Islet of Langerhans (tissue), 1 donor: ENCODE data around the gene ATG7.
A peak's percentile ranks its signal among the peaks of the same experiment; 100 is the strongest.
"Not testable (repeated sequence)": the region's sequence is repeated elsewhere in the genome, so short reads cannot be mapped to it uniquely, and the experiment has no call there.

Experiments
- FAIRE-seq: peaks from one replicate; lab custom pipeline; 2011; peaks lifted over from hg19 to GRCh38; lab: Jason Lieb, UNC

The ATG7 gene

DNA sequence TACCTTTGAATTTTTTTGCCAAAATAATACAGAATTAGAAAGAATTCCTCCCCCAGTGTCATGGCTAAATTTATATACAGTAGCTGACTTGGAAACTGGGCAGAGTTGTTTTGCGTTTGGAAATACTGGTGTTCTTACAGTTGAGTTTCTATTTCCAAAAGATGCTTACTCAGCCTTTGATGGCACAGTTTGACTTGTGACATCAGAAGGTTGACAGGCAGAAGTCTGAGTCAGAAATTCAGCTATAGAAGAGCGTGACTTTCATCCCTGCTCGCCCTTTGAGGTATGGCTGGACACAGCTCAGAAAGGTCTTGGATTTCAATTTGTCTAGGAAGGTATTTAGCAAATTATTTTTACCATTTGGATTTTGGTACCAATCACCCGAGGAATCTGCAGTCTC is 195.7 kb downstream of the ATG7 start:
- no peak for FAIRE-seq

DNA sequence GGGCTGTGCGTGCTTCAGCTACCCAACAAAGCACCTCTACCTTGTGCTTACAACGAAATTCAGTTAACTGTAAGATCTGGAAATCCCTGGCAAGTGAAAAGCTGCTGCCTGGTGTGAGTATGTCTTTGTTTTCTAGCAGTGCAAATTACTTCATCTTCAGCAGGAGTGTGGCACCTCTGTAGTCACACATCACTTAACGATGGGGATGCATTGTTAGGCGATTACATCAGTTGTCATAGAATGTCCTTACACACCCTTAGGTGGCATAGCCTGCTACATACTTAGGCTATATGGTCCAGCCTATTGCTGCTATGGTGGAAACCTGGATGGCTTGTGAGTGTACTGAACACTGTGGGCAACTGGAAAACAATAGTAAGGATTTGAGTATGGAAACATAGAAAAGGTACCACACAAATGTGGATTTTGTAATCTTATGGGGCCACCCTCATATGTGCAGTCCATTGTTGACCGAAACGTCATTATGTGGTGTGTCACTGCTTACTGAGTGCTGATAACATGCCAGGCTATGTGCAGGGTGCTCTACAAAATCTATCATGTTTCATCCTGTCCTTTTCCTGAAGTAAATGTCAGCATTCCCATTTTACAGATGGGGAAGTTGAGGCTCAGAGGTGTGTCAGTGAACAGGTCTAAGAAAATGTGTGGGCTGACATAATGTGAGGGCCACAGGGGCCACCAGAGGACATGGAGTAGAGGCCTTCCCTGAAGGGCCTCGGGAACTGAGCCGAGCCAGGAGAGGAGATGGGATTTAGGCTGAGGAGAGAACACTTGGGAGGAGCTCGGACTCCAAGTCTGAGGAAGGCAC is 198.0 kb downstream of the ATG7 start:
- FAIRE-seq = no peak

DNA sequence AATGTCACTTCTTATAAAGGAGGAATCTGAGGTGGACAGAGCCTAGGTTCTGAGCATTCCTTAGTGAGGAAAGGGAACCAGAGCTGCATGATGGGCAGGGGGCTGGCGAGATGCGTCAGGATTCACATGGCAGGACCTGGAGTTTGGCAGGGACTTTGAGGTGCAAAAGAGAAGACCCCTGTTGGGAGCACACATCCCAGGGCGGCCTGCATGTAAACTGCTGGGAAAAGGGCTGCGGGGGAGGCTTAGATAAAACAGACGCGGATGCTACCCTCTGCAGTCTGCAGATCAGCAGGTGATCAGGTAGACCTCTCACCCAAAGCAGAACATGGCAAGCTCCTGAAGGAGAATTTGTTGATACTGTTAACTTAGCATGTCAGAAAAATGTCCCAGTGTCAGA is 203.1 kb downstream of the ATG7 start:
- no peak for FAIRE-seq

DNA sequence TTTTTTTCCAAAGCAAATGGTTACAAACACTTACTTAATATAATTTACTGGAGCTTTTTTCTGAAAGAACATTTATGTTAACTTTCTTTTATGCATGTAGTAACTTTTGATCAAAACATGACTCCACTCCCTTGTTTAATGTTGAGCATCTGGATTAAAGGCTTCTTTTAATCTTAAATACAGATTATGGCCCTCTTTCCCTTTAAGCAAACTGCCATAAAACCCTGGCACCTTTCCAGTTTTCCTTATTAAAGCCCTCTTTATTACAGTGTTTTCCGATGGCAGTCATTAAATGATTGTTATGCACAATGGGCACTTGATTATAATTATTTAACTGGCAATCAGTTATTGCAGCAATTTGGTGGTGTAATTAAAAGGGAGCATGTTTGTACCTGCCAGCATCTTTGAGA is 204.5 kb downstream of the ATG7 start:
- no peak for FAIRE-seq

DNA sequence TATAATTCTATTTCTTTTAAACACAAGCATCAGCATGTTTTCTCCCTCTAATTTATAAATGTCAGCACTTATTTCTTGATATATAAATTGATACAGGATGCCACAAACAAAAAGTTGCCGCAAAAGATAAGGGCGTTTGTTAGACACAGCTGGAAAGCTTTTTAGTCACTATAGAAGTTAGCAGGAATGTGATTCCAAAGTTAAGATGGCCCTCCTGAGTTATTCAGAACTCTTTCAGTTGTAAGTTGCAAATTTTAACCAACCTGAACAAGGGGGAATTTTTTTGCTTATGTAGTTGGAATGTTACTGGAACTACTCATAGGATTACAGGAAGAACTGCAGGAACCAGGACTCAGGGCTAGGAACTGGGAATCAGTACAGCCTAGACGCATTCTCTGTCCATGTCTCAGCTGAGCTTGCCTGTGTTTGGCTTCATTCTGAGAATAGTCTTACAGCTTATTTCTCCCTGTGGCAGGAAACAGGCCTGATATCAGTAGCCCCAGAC is 205.3 kb downstream of the ATG7 start:
- FAIRE-seq = no peak

DNA sequence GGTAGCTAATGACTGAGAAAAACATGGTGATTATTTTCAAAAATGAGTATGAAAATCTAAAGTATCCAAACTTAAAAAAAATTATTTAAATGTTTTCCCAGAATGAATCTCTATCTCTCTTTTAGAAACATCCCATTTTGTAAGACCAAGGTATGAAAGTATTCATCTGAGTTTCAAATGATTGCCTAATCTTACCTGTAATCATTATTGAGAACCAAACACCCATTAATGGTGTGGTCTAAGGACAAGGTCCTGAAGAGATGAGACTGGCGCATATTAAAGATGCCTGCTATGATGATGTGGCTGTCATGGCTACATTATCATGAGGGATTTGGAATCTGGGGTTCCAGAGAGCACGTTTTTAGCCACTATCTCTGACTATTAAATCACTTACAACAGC is 206.0 kb downstream of the ATG7 start:
- FAIRE-seq = no peak

DNA sequence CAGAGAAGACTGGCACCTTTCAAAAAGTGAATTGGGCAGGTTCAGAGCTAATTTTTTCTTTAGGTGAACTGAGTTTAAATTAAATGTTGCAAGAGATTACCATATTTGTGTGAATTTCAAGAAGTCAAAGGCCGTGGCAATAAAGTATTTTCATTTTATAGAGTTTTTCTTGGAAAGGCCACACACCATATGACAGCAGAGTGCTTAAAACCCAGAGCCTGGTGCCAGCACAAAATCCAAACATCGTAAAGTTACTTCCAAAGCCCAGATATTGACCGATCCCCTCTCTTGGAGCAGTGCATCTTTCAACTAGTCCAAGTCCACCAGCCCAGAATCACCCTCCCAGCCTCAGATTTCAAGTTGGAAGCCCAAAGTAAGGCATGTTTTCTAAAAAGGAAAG is 207.0 kb downstream of the ATG7 start:
- FAIRE-seq = no peak

DNA sequence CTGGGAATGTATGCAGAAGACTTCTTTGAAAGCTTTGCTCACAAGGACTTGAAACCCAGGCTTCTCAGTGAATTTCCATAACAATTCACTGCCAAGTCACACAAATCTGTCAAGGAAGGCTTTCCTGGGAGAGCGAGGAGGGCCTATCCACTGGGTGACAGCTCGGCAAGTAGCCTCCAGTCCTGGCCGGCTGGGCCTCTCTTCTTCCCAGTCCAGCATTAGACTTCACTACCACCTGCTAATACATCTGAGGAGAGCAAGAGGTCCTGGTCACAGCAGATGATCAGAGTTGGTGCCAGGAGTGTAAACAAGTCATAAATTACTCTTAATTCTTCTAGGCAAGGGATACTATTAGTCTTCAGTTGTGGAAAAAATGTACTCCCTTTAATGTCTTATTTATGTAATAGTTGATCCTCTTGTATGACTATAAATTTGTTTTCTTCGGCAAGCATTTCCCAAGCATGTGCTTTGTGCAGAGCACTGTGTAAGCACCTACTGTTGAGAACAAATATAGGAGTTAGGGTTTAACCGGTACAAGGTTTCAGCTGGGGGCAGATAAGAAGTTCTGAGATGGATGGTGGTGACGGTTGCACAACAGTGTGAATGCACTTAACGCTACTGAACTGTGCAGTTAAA is 208.6 kb downstream of the ATG7 start:
- FAIRE-seq = no peak

DNA sequence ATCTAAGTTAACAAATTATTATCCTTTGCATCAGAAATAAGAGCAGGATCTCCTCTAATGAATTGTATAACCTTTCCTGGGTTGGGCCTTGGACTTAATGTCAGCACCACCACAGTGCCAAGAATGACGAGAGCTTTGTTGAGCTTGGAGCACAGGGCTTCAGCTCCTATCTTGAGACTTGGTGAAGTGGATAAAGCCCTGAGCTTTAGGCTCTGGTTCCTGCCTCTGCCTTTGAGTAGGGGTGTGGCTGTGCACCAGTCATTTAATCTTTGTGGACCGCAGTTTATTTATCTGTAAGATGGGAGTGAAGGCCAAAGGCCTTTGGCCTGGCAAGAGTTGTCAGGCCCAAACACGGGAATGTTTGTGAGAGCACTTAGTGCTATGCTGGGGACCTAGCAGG is 209.4 kb downstream of the ATG7 start:
- no peak for FAIRE-seq

DNA sequence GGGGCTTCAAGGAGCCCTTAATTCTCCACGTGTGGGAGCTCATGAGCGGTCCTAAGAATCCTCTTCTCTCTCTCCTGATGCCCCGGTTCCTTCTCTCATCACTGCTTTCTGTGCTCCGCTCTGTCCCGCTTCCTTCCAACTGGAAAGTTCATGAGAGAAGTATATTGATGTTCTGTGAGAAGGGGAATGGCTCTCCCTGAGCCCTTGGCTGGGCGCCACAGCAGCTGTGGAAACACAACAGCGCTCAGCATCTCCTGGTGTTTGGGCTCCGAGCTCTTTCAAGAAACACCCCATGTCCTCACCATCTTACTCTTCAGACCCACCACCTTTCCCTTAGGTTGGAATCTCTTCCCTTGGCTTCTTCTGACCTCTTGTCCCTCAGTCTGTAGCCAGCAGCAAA is 209.8 kb downstream of the ATG7 start:
- no peak for FAIRE-seq

DNA sequence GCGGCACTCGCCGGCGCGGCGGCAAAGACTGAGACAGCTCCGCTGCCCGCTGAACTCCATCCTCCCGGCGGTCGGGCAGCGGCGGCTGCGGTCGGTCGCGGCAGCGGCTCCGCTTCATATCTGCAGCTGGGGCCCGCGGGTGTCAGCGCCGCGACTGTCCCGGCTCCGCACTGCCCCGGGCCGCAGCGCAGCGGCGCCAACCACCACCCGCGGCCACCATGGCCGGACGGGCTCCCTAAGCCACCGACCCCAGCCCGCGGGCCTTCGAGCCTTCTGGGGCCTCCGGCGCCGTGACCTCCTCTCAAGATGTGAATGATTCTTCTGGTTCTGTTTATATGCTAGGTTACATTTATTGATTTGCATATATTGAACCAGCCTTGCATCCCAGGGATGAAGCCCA is 216.2 kb downstream of the ATG7 start:
- FAIRE-seq = not testable (repeated sequence)

DNA sequence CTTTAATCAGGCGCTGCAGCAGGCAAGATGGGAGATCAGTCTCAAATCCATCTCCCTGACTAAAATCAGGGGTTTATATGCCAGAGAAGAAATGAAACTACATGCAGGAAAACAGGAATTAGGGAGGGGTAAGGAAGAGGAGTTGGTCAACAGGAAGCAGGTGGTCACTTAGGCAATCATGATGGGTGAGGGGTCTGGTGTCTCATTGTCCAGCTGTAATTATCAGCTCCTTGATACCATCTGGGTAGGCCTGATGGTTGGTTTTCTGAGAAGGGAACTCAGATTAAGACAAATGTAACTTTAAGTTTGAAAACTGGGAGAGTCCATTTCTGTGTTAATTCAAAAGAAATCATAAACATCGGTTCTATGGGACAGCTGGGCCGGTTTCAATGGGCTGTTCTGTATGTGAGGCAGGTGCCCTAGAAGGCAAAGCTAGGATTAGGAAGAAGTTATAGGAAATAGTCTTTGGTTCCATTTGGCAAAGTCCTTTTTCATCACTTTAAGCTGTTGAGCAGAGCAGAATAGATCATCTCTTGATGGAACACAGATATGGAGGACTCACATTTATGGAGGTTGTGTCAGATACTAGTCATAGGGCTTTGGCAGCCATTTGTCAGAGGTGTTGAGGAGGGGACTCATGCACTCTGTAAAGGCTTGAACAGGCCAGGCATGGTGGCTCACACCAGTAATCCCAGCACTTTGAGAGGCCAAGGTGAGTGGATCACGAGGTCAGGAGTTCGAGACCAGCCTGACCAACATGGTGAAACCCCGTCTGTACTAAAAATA is 222.1 kb downstream of the ATG7 start:
- FAIRE-seq = no peak

DNA sequence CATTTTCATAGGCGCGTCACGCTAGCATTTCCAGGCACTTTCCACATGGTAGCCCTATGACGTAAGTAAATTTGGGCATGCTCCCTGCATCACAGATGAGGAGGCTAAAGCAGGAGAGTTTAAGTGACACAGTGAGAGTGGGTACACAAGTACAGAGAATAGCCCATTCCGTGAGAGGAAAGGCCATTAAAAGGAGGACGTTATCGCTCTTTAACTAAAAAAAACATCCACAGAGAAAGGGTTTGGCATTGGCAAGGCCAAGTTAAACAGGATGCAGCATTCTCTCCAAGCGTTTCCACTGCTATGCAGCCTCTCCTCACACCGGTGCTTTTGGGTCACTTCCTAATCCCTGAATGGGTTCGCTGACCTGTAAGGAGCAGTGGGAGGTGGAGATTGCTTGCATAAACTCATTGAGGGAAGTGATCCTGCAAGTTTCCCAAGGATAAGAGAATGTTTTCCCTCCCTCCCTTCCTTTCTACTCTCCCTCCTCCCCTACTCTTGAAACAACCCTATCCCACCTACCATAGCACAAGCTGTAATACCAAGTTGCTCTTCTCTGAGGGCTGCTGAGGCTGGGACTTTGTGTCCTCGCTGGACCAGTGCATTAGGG is 223.9 kb downstream of the ATG7 start:
- FAIRE-seq = no peak

DNA sequence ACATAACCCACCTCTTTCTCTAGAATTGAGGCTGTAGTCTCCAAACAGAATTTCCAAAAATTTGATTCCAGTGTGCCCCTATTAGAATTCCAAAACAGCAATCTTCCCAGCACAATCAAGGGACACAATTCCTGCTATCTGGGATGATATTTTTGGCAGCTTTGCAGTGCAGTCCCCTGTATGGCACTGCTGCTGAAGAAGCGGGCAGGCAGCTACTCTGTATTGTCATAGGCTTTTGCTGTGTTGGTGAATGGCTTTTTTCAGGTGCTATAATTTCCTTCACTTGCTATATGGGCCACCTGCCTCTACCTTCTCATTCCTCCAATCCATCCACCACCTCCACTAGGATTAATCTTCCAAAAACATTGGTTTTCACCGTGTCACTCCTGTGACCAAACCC is 226.0 kb downstream of the ATG7 start:
- FAIRE-seq = no peak

DNA sequence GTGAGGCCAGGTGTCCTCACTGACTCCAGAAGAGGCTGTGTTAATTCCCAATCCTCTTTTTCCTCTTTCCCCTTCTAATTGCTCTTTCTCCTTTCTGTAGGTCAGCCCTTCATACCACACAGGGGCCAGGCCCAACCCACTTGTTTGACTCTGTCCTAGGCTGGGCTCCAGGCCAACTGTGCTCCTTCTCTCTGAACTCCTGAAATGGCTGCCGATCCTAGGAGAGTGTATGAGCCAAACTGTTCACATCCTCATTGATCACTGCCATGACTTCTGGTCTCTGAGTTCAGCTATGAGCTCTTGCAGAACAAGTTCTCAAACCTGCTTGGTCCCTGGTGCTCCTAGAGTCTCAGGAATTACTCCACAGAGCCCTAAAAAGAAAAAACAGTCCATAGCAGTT is 226.4 kb downstream of the ATG7 start:
- no peak for FAIRE-seq

DNA sequence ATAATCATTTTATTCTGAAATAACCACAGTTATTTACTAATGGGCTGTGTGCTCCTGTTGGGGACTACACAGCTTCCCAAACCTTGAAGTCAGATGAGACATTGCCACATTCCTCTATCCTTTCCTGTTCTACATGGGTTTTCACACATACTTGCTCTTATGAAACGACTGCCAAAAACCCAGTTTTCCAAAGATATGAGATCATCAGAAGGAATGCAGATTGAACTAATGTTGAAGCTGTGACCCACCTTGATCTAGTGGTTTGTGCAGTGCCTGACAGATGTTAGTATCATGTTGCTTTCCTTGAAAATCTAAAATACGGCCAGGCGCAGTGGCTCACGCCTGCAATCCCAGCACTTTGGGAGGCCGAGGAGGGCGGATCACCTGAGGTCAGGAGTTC is 226.9 kb downstream of the ATG7 start:
- no peak for FAIRE-seq

DNA sequence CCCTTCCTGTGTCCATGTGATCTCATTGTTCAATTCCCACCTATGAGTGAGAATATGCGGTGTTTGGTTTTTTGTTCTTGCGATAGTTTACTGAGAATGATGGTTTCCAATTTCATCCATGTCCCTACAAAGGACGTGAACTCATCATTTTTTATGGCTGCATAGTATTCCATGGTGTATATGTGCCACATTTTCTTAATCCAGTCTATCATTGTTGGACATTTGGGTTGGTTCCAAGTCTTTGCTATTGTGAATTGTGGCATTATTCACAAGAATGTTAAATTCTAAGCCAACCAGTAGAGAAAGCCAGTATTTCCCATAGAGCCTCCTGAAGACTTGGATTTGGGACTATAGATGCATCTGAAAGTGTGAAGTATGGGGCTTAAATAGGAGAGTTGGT is 230.2 kb downstream of the ATG7 start:
- not testable (repeated sequence) for FAIRE-seq

DNA sequence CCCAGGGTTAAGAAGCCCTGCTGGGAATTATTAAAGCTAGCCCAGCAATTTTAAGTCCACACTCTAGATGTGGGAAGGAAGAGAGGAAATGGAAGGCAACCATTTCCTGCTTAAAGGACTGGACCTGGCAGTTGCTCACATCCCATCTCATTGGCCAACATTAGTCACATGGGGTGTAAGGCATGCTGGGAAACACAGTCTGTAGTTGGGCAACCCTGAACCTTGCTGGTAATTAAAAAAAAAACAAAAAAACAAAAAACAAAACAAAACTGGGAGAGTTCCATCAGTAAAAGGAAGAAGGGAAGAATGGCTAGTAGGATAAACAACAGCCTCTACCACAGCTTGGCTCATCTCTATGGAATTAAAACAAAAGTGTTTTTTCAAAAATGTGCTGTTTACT is 235.5 kb downstream of the ATG7 start:
- no peak for FAIRE-seq

DNA sequence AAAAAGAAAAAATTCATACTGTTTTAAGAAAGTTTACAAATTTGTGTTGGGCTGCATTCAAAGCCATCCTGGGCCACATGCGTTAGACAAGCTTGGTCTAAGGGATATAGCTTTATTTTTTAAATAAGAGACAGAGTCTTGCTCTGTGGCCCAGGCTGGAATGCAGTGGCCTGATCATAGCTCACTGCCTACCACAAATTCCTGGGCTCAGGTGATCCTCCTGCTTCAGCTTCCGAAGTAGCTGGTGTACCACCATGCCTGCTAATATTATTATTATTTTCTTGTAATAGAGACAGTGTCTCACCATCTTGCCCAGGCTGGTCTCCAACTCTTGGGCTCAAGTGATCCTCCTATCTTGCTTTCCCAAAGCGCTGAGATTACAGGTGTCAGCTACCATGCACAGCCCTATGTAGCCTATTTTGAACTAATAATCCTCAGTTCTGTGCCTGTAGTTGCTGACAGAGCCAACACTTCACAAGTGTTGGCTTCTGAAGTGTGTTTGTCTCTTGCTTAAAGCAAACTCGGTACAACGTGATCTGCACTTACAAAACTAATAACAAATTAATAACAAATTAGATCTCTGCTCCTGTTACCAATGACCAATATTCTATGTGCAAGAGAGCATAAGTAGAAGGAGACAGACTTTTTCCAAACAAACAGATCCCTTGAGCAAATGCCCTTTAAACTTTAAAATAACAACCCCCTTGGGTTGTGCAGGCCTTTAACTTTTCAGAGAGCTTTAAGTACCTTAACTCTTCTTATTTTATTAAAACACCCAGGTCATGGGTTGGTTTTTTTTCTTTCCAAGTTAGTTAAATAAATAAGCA is 236.4 kb downstream of the ATG7 start:
- FAIRE-seq = no peak

DNA sequence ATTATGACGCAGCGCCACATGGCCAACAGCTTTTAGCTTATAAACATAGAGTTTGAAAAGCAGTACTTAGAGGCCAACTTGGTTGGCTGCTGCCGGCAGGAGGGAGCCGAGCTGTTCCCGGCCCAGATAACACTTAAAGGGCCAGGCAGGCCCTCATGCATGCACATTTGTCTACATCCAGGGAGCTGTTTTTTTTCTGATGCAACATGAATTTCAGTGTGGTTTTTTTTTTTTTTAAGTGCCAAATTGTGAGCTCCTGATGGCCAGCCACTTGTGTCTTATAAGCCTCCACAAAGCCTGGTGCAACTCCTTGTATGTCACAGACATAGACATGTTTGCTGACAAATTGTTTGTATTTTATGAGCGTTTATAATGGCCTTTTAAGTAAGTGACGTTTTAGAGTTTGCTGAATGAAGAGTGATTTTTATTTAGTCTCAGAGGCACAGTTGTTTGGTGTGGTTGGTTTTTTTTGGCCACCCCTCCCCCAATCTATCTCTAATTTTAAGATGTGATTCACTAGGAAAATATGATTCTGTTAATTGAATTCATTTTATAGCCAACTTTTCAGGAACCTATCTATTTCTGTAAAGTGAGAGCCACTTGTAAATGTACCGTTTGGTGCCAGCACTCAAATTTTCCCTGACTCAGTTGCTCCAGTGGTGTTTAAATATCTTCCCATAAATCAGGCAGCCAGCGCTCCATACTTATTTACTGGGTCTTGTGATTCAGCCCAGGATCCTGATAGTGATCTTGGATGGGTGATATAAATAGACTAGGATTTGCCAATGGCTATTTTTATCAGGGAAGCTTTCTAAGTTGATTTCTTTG is 237.2 kb downstream of the ATG7 start:
- peak; percentile 86 for FAIRE-seq

DNA sequence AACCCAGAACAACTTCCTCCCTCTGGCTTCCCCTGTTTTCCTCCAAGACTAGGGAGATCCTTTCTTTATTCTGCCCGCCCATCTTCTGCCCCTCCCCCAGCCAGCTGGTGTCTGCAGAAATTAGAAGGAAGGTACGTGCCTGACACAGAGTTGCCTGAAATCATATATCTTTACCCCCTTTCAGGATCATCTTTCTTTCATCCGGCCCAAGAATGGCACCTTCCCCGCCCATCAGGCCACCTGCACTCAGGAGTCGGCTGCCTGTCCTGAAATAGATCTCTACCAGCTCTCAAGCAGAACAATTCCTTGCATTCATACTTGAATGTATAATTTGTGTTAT is 237.8 kb downstream of the ATG7 start:
- no peak for FAIRE-seq
